ENCODE results near the gene SGSM2.

Gene SGSM2

GRCh38 chr17:2354311-2354710 is 17.0 kb downstream of the SGSM2 start:
- TF ChIP-seq GABPA (IDR thresholded peaks at IDR 0.05; ENCODE audit: low read depth) = no peak
- TF ChIP-seq SPI1 (IDR thresholded peaks at IDR 0.05; ENCODE audit: borderline replicate concordance, low read depth) = no peak
- no peak for TF ChIP-seq REST (IDR thresholded peaks at IDR 0.05; ENCODE audit: insufficient replicate concordance, low read depth)
- no peak for TF ChIP-seq POLR2AphosphoS5 (IDR thresholded peaks at IDR 0.05; ENCODE audit: low read depth)
- TF ChIP-seq CTCF (IDR thresholded peaks at IDR 0.05; ENCODE audit: insufficient read depth, low read length) = no peak
- no peak for DNase-seq (ENCODE audit: low read depth in 1 of 2, low spot score in 1 of 2)
- no peak overlapping the region for H3K4me3 ChIP-seq (replicated peaks; ENCODE audit: insufficient read depth, low read length)
- H3K27ac ChIP-seq (replicated peaks) = no peak overlapping the region
- H3K27me3 ChIP-seq (ENCODE audit: insufficient read depth, poor library complexity, severe bottlenecking) = no peaks in the 10 kb centered on the region

- Histone ChIP-seq H3K27me3 (ENCODE audit: insufficient read depth, poor library complexity, severe bottlenecking) (no peaks in the 10 kb centered on the region), H3K4me3 (replicated peaks; ENCODE audit: insufficient read depth, low read length) (no peak overlapping the region), H3K27ac (replicated peaks) (no peak overlapping the region)
- TF ChIP-seq REST (IDR thresholded peaks at IDR 0.05; ENCODE audit: insufficient replicate concordance, low read depth) (no peak), POLR2AphosphoS5 (IDR thresholded peaks at IDR 0.05; ENCODE audit: low read depth) (no peak), CTCF (IDR thresholded peaks at IDR 0.05; ENCODE audit: insufficient read depth, low read length) (no peak), SPI1 (IDR thresholded peaks at IDR 0.05; ENCODE audit: borderline replicate concordance, low read depth) (no peak), GABPA (IDR thresholded peaks at IDR 0.05; ENCODE audit: low read depth) (no peak)
- no peak for DNase-seq (ENCODE audit: low read depth in 1 of 2, low spot score in 1 of 2)
Observed at GRCh38 chr17:2357237-2357636, 19.9 kb downstream of the SGSM2 start.

- Histone ChIP-seq H3K27ac (replicated peaks) (no peak overlapping the region), H3K4me3 (replicated peaks; ENCODE audit: insufficient read depth, low read length) (no peak overlapping the region), H3K27me3 (ENCODE audit: insufficient read depth, poor library complexity, severe bottlenecking) (no peaks in the 10 kb centered on the region)
- TF ChIP-seq POLR2AphosphoS5 (IDR thresholded peaks at IDR 0.05; ENCODE audit: low read depth) = no peak
- no peak for TF ChIP-seq REST (IDR thresholded peaks at IDR 0.05; ENCODE audit: insufficient replicate concordance, low read depth)
- TF ChIP-seq SPI1 (IDR thresholded peaks at IDR 0.05; ENCODE audit: borderline replicate concordance, low read depth) = no peak
- no peak for TF ChIP-seq CTCF (IDR thresholded peaks at IDR 0.05; ENCODE audit: insufficient read depth, low read length)
- TF ChIP-seq GABPA (IDR thresholded peaks at IDR 0.05; ENCODE audit: low read depth) = no peak
- DNase-seq (ENCODE audit: low read depth in 1 of 2, low spot score in 1 of 2) = no peak
Observed at GRCh38 chr17:2357931-2358434, 20.7 kb downstream of the SGSM2 start.
